Left ventricle myocardium inferior (tissue), 1 donor: ENCODE measurements around the gene METTL18. TPM values are rescaled to one million over a fixed set of nuclear protein-coding genes. Genes with fewer than 3 reads are reported as not detected.
"Not testable (repeated sequence)": the region's sequence is repeated elsewhere in the genome, so short reads cannot be mapped to it uniquely, and the experiment has no call there.

Experiments used
- DNase-seq: peaks from one replicate; pipeline ENCODE4 v3.0.0-alpha.2; 2020
- H3K27ac ChIP-seq: fragments of 200-600 bp; replicated peaks from 2 replicates; pipeline ENCODE4 v1.8.0; 2021
- H3K27me3 ChIP-seq: fragments of 200-600 bp; 2 replicates; pipeline ENCODE4 v1.8.0; 2021; ENCODE audit warnings: low read depth
- H3K36me3 ChIP-seq: fragments of 200-600 bp; 2 replicates; pipeline ENCODE4 v1.8.0; 2021
- H3K4me1 ChIP-seq: fragments of 200-600 bp; 2 replicates; pipeline ENCODE4 v1.8.0; 2021
- H3K4me3 ChIP-seq: fragments of 200-600 bp; 2 replicates; pipeline ENCODE4 v1.8.0; 2021; ENCODE audit warnings: mild to moderate bottlenecking, moderate library complexity
- H3K9me3 ChIP-seq: fragments of 200-600 bp; replicated peaks from 2 replicates; pipeline ENCODE4 v1.8.0; 2021
- CTCF ChIP-seq: fragments of 200-600 bp; IDR thresholded peaks from 2 replicates; pipeline ENCODE4 v1.8.0; 2021; ENCODE audit warnings: antibody characterized with exemption, mild to moderate bottlenecking, borderline replicate concordance
- intact Hi-C: fragments of 100-400 bp; cut with micrococcal nuclease; formaldehyde crosslinking; loops from one replicate; pipeline ENCODE4 v1.11.0; 2022
- total RNA-seq: library from RNA; stranded (reverse); fragmentation: NEBNext Ultra II Directional; extraction: Animal tissue kit (Norgen Biotek cat#: 25700); gene quantifications from one replicate; pipeline ENCODE4 v1.2.1, GENCODE V29; 2021
- donor health status: DM: no; HTN: yes; CAD: no; lungs with severe emphysema.

Gene METTL18
- total RNA-seq, 1 donor from 2014 or later = 5.9 TPM

GRCh38 chr1:169814265-169814664, 19.6 kb upstream of the METTL18 start:
- peaks cover 4% of the 10 kb centered on the region for H3K36me3 ChIP-seq
- H3K4me3 ChIP-seq = no peak overlapping the region
- H3K4me1 ChIP-seq = no peaks in the 10 kb centered on the region
- H3K9me3 ChIP-seq = no peaks in the 10 kb centered on the region
- no peaks in the 10 kb centered on the region for H3K27me3 ChIP-seq
- H3K27ac ChIP-seq = no peak overlapping the region
- no peak for DNase-seq
- intact Hi-C loops = no loop called here
- TF ChIP-seq CTCF = no peak

- H3K9me3 ChIP-seq = no peaks in the 10 kb centered on the region
- no peaks in the 10 kb centered on the region for H3K27me3 ChIP-seq
- H3K4me3 ChIP-seq = no peak overlapping the region
- H3K36me3 ChIP-seq = peaks cover 4% of the 10 kb centered on the region
- H3K4me1 ChIP-seq = no peaks in the 10 kb centered on the region
- intact Hi-C loops = no loop called here
- no peak overlapping the region for H3K27ac ChIP-seq
- no peak for TF ChIP-seq CTCF
- DNase-seq = no peak
These were observed 17.4 kb upstream of the METTL18 start for GRCh38 chr1:169812131-169812530.

- H3K36me3 ChIP-seq, DNase-seq, intact Hi-C loops, H3K9me3 ChIP-seq, H3K27ac ChIP-seq, H3K4me1 ChIP-seq, H3K4me3 ChIP-seq, H3K27me3 ChIP-seq: not testable (repeated sequence)
These were observed 16.8 kb upstream of the METTL18 start for GRCh38 chr1:169811418-169812035.

GRCh38 chr1:169809370-169810095, 14.8 kb upstream of the METTL18 start:
- H3K36me3 ChIP-seq = peaks cover 25% of the 10 kb centered on the region

GRCh38 chr1:169804941-169805340, 10.2 kb upstream of the METTL18 start:
- H3K27me3 ChIP-seq = no peaks in the 10 kb centered on the region
- no peak for TF ChIP-seq CTCF
- no peak overlapping the region for H3K27ac ChIP-seq
- H3K4me1 ChIP-seq = no peaks in the 10 kb centered on the region
- no peaks in the 10 kb centered on the region for H3K9me3 ChIP-seq
- no peak for DNase-seq
- H3K4me3 ChIP-seq = no peak overlapping the region
- H3K36me3 ChIP-seq = peaks cover 31% of the 10 kb centered on the region
- intact Hi-C loops = loop anchor here (10.0 kb wide), 2 partner anchors 200 to 250 kb away; no protein-coding TSS in a partner anchor

More at GRCh38 chr1:169809370-169810095, 14.8 kb upstream of the METTL18 start:
- intact Hi-C loops = loop anchor here (10.0 kb wide), 2 partner anchors 205 to 255 kb away; no protein-coding TSS in a partner anchor
- no peak for DNase-seq
- no peaks in the 10 kb centered on the region for H3K9me3 ChIP-seq
- H3K4me3 ChIP-seq = no peak overlapping the region
- no peaks in the 10 kb centered on the region for H3K27me3 ChIP-seq
- no peak overlapping the region for H3K27ac ChIP-seq
- no peaks in the 10 kb centered on the region for H3K4me1 ChIP-seq
- peak; percentile 67 for TF ChIP-seq CTCF

GRCh38 chr1:169802888-169803287, 8.2 kb upstream of the METTL18 start:
- no peaks in the 10 kb centered on the region for H3K4me1 ChIP-seq
- no peak for TF ChIP-seq CTCF
- no peak overlapping the region for H3K27ac ChIP-seq
- H3K27me3 ChIP-seq = no peaks in the 10 kb centered on the region
- intact Hi-C loops = loop anchor here (10.0 kb wide), 2 partner anchors 198 to 248 kb away; no protein-coding TSS in a partner anchor
- peaks cover 31% of the 10 kb centered on the region for H3K36me3 ChIP-seq
- H3K4me3 ChIP-seq = no peak overlapping the region
- H3K9me3 ChIP-seq = no peaks in the 10 kb centered on the region
- DNase-seq = no peak
